Measurements from ENCODE around the gene PIGBOS1.
"Not testable (repeated sequence)": the region's sequence is repeated elsewhere in the genome, so short reads cannot be mapped to it uniquely, and the experiment has no call there.

PIGBOS1 gene, protein sequence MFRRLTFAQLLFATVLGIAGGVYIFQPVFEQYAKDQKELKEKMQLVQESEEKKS

DNA sequence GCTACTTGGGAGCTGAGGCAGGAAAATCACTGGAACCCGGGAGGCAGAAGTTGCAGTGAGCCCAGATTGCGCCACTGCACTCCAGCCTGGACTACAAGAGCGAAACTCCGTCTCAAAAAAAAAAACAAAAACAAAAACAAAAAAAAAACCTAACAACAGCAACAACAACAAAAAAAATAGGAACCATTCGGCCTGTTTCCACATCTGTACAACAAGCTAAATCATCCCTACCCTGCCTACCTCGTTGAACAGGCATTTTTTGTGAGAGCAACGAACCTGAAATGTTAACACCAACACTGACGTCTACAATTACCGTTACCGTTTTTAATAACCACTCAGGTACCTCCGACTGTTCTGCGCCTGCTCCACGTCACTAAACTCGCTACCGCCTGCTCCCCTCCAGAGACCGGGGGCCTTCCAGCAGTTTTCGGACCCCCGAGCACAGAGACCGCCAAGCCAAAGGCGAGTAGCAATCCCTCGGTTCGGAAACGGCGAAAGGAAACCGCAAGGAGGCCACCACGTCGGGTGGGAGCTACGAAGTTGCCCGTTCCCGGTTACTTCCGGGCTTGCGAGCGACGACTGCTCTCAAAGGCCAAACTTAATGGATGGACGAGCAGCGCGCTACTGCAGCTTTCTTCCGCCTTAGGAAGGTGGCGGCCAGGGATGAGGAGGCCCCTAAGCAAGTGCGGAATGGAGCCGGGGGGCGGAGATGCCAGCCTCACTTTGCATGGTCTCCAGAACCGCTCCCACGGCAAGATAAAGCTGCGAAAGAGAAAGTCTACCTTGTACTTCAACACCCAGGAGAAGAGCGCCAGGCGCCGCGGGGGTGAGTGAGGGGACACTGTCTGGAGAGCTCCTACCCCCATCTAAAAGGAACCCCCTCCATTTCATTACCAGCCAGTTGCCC lies at the start of gene PIGBOS1, which contains the start of gene PIGB:
Gene PIGBOS1, minus strand, starts transcription at position 536 of the 907 bp plus-strand sequence. CDS start 1,331 bp downstream, outside the sequence.
Gene PIGB, plus strand, starts transcription at position 635 of the 907 bp plus-strand sequence. Its CDS starts 29 bp downstream, at position 664.
- peak; percentile 68 to 92 (median 80) for DNase-seq

- no peak for DNase-seq
Measured at GRCh38 chr15:55366981-55367380, 48.1 kb upstream of the PIGBOS1 start.

GRCh38 chr15:55362641-55363040 lies 43.7 kb upstream of the PIGBOS1 start:
- DNase-seq, result no peak

- DNase-seq, result no peak
Measured at GRCh38 chr15:55361048-55361447, 42.1 kb upstream of the PIGBOS1 start.

DNA sequence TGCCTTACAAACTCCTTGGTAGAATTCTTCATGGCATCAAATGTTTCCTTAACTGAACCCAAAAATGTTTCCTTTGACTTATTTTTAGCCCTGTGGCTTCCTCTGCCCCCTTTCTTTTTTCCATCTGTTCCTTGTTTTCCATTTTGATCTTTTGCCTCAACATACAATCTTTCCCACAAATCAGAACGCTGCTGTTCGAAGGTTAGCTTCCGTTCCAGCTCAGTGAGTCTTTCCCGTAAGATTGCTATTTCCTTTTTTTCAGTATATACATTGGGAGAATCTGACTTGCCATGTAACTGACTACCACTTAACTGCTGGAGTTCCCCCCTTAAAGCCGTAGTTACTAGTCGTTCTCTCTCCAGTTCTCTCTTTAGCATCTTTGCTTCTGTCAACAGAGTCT lies 41.3 kb upstream of the PIGBOS1 start:
- no peak for DNase-seq

DNA sequence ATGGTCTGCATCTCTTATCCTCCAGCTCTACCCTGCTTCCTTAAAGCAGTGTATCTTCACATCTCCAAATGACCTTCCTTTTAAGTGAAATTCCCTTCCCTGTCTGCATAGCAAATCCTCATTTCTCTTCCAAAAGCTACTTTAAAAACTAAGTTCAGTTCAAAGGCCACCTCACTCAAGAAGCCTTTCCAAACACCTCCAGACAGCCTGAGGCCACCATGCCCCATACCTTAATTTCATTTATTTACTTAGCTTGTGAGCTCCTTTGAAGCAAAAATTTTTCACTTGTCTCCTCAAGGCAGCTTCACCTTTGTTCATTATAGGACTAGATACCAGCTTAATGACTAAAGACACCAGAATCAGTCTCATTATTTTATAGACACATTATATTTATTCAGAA lies 39.5 kb upstream of the PIGBOS1 start:
- no peak for DNase-seq

DNA sequence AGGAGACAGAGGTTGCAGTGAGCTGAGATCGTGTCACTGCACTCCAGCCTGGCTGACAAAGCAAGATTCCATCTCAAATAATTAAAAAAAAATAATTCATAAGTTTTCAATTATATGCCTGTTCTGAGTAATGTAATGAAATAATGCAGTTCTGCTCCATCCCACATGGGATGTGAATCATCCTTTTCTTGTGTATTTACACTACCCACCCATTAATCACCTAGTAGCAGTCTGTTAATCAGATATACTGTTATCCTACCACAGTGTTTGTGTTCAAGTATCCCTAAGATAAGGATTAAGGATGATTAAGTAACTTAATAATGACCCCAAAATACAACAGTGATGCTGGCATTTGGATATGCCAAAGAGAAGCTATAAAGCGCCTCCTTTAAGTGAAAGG lies 38.9 kb upstream of the PIGBOS1 start:
- no peak for DNase-seq

- no peak for DNase-seq
Measured at GRCh38 chr15:55356985-55357585, 38.2 kb upstream of the PIGBOS1 start.

GRCh38 chr15:55353025-55353424 lies 34.1 kb upstream of the PIGBOS1 start:
- no peak for DNase-seq

DNA sequence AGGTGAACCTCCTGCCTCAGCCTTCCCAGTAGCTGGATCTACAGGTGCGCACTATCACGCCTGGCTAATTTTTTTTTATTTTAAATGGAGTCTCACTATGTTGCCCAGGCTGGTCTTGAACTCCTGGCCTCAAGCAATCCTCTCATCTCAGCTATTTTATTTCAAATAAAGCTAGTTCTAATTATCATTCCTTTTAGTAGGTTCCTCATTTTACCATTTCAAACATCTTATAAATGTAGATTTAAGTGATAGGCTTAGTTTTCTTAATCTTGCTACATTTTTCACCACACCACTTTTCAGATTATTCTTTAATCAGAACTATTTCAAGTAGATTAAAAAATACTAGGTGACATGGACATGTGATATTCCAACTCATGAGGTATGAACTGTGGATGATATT lies 30.4 kb upstream of the PIGBOS1 start:
- no peak for DNase-seq

GRCh38 chr15:55348281-55348778 lies 29.4 kb upstream of the PIGBOS1 start:
- DNase-seq, result no peak

GRCh38 chr15:55344206-55344605 lies 25.3 kb upstream of the PIGBOS1 start:
- no peak for DNase-seq

DNA sequence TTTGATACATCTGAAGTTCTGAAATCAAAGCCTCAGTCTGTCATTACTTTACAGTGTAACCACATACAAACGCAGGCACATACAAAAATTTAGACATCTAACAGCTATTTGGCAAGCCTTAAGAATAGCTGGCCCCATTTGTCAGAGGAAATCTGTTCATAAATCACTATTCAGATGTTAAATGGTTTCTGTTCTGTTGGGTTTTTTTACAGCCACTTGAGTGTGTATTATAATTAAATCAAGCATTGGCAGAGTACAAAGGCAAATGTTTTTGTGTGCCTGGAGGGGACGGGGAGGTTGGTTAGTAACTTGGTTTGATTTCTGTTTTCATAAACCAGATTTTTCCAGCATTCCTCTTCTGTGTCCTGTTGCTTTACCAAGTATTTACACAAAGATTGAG lies 24.2 kb upstream of the PIGBOS1 start:
- no peak for DNase-seq

GRCh38 chr15:55337160-55337559 lies 18.2 kb upstream of the PIGBOS1 start:
- DNase-seq, result no peak

DNA sequence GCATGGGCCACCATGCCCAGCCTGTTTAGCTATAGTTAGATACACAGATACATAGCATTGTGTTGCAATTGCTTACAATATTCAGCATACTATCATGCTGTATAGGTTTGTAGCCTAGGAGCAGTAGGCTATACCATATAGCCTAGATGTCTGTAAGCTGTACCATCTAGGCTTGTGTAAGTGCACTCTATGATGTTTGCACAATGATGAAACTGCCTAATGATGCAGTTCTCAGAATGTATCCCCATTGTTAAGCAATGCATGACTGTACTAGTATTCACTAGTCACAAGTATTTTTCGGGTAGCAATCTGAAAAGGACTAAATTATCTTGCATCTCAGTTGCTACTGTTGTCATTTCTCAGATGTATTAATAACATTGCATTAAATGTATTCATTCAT lies 16.1 kb upstream of the PIGBOS1 start:
- DNase-seq, result no peak

GRCh38 chr15:55334371-55334770 lies 15.4 kb upstream of the PIGBOS1 start:
- no peak for DNase-seq

- no peak for DNase-seq
Measured at GRCh38 chr15:55327387-55327786, 8.5 kb upstream of the PIGBOS1 start.

DNA sequence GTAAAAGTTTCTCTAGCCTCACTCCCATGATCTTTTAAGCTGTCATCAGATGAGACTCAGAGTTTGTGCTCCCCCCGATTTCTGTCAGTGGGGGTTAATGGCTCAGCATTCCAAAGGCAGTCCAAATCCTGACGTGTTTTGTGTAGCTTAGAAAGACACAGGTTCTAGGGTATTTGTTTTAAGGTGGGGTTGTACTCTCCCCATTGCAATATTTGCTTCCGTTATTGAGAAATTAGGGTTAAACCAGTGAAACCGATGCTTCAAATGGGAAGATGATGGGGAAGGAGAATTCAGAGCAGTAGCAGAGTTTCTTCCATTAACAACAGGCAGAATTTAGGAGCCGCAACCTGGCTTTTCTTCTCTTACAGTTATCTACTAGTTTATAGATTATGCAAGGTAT lies 3.5 kb upstream of the PIGBOS1 start:
- DNase-seq, result no peak

DNA sequence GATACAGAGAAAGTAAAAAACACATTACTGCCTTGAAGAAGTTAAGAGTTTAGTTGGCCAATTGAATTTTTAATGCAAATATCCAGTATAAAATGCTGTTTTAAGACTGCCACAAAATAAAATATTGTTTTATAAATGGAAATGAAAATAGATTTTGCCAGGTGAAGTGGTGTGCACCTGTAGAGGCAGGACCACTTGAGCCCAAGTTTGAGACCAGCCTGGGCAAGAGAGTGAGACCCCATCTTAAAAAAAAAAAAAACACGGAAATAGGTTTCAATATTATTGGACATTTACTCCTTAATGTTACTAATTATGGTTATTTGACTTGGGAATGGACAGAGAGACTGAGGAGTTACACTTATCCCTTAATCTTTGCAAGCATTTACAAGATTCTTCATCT lies 2.0 kb upstream of the PIGBOS1 start:
- DNase-seq, result no peak

- no peak for DNase-seq
Measured at GRCh38 chr15:55320238-55320550, 1.3 kb upstream of the PIGBOS1 start.

DNA sequence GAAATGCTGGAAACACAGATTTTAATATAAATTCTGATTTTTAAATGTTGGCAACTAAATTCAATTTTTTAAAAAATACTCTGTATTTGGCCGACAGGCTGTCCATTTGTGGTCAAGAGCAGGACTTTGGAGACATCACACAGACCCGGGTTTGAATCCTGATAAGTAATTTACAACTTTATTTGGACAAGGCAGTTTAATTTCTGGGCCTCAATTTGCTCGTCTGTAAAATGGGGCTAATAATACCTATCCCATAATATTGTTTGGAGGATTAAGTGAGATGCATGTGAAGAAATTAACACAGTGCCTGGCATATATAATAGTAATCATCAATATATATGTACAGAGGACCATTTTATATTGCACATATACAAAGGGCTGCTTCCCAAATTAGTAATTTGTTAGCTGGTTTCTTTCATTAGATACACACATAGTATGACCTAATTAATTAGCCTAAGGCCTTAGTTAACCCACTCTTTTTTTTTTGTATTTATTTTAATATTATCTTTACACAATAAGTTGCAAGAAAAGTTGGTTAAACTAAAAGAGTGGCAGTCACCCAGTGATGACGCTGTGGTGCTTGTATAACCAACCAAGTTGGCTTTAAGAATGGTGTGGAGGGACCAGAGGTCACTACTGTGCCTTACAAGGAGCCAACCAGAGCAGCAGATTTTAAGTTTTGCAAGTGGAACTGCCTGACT lies 764 bp upstream of the PIGBOS1 start:
- DNase-seq, result no peak

- DNase-seq, result not testable (repeated sequence)
Measured at GRCh38 chr15:55302801-55303200, 16.1 kb downstream of the PIGBOS1 start.

DNA sequence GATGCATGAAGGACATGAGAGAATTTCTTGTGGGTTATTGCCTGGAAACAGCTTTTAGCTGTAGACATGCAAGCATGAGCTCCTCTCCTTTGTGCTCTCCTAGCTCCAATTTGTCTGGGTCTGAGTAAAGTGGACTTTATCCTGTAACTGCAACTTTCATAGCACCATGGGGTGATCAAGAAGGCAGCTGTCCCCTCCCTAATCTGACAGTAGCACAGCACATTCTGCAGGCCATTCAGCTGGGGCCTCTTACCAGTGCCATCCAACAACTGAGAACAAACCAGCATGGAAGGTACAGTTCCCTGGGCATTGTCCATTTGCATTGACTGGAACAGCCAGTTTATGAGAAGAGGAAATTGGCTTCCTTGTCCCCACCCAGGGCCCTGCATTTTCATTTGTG lies 21.6 kb downstream of the PIGBOS1 start:
- DNase-seq, result no peak
